IPS DF 6.9 (cell line): Measurements from ENCODE around the gene NAT14.

Source experiments
- DNase-seq: peaks from one replicate; pipeline ENCODE4 v3.0.0-alpha.2; 2013; ENCODE audit warnings: low read depth, low spot score
- H3K27ac ChIP-seq: one replicate; pipeline ENCODE4 v1.5.1; 2013; ENCODE audit warnings: low read length, control low read depth
- H3K27me3 ChIP-seq: 2 replicates; pipeline ENCODE4 v1.6.1; 2013; ENCODE audit warnings: mild to moderate bottlenecking, low read length; ENCODE audit not compliant: control insufficient read depth, insufficient read depth
- H3K36me3 ChIP-seq: 2 replicates; pipeline ENCODE4 v1.6.1; 2013; ENCODE audit warnings: low read length; ENCODE audit not compliant: control insufficient read depth, insufficient read depth
- H3K4me1 ChIP-seq: 2 replicates; pipeline ENCODE4 v1.6.1; 2013; ENCODE audit warnings: low read length; ENCODE audit not compliant: control insufficient read depth, insufficient read depth
- H3K4me3 ChIP-seq: 2 replicates; pipeline ENCODE4 v1.5.1; 2013; ENCODE audit warnings: mild to moderate bottlenecking, low read length
- H3K9me3 ChIP-seq: 2 replicates; pipeline ENCODE4 v1.6.1; 2013; ENCODE audit warnings: low read length, inconsistent platforms; ENCODE audit not compliant: control insufficient read depth, insufficient read depth
- WGBS: extraction: QIAGEN DNeasy Blood & Tissue Kit; methylation state at CpG from one replicate; pipeline ENCODE4 v1.1.7; 2013; ENCODE audit warnings: mixed read lengths, missing lambda C conversion rate; ENCODE audit not compliant: insufficient read length, insufficient coverage; 5-methylcytosine and 5-hydroxymethylcytosine counted together

Gene NAT14

DNA sequence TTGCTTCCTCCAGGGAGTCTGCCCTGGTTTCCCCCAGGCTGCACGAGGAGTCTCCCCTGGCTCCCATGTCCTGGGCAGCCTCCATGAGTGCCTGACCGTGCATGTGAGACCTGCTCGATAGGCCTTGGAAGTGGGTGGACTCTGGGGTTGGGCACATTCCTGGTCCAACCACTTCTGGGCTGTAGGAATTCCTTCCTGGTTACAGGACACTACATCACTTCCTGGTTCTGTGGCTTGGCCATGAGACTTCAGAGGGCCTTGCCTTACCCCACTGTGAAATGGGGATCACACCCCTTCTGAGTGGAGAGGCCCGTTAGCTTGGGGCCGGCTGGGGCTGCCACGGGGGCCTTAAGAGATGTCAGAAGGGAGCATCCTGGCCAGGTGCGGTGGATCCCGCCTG is 12.5 kb upstream of the NAT14 start:
- Histone ChIP-seq H3K9me3 (no peaks in the 10 kb centered on the region), H3K4me3 (no peak overlapping the region), H3K4me1 (peaks cover 2% of the 10 kb centered on the region; the same call in 1 of the 2 replicates), H3K27me3 (no peaks in the 10 kb centered on the region), H3K27ac (no peak overlapping the region), H3K36me3 (no peaks in the 10 kb centered on the region)
- no peak for DNase-seq
- no CpG with 5 or more reads among the region's 8 CpGs for WGBS

DNA sequence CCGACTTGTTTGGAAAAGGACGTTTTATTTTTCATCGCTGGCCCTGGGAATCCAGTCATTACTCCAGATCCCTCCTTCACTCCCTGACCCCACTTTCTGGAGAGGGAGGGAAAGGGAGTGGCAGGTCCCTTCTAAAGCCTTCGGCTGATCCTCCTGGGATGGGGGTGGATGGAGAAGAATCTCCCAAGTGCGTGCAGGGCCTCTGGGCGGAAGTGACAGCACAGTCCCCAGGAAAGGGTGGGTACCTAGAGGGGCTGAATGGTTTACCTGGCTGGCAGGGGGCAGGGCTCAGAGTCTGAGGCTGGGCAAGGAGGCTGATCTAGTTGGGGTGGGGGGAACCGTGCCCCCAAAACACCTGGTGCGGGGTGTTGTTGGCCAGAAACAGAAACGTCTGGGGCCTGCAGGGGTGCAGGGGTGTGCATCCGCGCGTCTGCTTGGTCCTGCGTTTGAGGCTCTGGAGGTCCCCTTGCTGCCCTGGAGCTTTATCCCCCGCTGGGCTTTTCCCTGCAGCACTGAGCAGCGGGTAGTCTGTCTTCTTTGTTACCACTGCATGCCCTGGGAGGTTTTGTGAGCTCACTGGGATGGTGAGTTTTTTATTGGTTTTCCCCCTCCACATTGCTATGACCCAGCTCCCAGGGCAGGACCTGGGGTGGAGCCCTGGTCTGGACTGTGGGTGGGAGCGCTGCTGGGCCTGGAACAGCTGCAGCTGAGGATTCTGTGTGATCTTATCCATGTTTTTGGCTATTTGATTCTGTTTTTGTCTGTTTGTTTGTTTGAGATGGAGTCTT is 11.6 kb upstream of the NAT14 start:
- Histone ChIP-seq H3K27ac (no peak overlapping the region), H3K9me3 (no peaks in the 10 kb centered on the region), H3K4me3 (no peak overlapping the region), H3K27me3 (no peaks in the 10 kb centered on the region), H3K4me1 (peaks cover 2% of the 10 kb centered on the region; the same call in 1 of the 2 replicates), H3K36me3 (no peaks in the 10 kb centered on the region)
- no CpG with 5 or more reads among the region's 16 CpGs for WGBS
- no peak for DNase-seq

DNA sequence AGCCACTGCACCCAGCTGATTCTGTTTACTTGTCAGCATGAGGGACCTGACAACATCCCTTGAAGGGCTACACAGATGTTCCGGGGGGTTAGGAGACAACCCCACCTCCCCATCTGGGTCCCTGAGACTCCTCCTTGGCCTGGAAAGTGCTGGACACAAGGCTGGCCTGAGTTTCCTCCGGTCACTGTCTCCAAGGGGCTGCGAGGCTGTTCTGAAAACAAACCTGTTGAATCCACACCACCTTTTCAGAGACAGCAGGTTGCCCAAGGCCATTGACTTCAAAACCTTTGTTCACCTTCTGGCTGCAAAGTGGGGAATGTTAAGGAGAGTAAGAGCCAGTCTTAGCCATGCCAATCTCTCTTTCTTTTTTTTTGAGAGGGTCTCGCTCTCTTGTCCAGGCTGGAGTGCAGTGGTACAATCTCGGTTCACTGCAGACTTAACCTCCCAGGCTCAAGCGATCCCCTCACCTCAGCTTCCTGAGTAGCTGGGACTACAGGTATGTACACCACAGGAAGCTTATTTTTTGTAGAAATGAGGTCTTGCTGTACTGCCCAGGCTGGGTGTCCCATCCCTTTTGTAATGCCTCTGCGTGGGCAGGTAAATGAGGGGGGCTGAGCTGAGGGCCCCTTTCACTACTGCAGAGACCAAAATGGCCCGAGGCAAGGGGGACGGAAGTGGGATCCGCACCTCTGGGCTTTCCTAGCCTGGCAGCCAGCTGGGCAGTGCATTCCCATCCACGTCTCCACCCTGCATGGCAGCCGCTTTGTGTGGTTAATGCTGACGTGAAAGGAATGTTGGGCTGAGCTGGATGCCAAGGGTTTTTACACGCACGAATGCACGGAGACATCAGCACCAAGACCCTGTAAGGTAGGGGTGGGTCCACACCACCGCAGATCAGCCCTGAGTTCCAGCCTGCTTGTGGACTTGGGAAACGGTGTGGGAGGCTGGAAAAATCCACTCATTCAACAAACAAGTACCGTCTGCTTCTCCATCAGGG is 10.4 kb upstream of the NAT14 start:
- H3K27me3 ChIP-seq: no peaks in the 10 kb centered on the region
- no peaks in the 10 kb centered on the region for H3K36me3 ChIP-seq
- no peak overlapping the region for H3K27ac ChIP-seq
- H3K4me3 ChIP-seq: no peak overlapping the region
- DNase-seq: no peak
- WGBS: no CpG with 5 or more reads among the region's 19 CpGs
- H3K9me3 ChIP-seq: no peaks in the 10 kb centered on the region
- H3K4me1 ChIP-seq: peaks cover 2% of the 10 kb centered on the region; the same call in 1 of the 2 replicates

DNA sequence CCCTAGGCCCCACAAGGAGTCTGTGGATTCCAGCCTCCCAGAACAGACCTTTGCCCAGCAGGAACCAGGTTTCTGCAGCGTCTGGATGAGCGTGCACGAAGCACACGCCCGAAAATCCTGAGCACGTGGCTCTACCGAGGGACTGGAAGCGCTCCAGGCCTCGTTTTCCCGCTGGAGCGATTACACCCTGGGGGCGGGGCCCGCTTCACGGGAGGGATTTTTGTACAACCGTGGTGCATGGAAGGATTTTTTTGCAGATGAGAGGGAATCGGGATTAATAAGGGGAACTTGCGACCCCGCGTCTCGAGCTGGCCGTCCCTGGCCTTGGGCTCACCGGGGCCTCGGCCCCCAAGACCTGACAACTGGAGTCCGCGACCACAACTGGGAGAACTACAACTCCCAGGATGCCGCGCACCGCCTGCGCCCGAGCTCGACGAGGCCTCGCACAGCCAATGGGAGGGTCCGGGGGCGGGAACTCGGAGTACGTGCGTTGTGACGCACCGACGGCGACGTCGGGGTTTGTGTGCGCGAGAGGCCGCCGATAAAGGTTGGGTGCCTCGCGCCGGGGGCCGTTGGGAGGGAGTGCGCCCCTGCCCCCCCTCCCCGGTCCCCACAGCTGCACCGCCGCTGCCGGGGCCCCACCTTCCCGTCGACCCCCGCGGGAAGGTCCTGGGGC is 8.8 kb upstream of the NAT14 start, which contains the start of gene ZNF628:
ZNF628 (plus strand) TSS at position 518 of the 676 bp plus-strand sequence. CDS start 3,294 bp downstream, outside the sequence.
- WGBS: no CpG with 5 or more reads among the region's 61 CpGs
- Histone ChIP-seq H3K36me3 (no peaks in the 10 kb centered on the region), H3K27me3 (no peaks in the 10 kb centered on the region), H3K4me1 (peaks cover 2% of the 10 kb centered on the region; the same call in 1 of the 2 replicates), H3K27ac (no peak within 1 kb of the TSS), H3K9me3 (no peaks in the 10 kb centered on the region), H3K4me3 (peak within 1 kb of the TSS; percentile 71; the same call in 1 of the 2 replicates)
- peak; percentile 91 for DNase-seq

DNA sequence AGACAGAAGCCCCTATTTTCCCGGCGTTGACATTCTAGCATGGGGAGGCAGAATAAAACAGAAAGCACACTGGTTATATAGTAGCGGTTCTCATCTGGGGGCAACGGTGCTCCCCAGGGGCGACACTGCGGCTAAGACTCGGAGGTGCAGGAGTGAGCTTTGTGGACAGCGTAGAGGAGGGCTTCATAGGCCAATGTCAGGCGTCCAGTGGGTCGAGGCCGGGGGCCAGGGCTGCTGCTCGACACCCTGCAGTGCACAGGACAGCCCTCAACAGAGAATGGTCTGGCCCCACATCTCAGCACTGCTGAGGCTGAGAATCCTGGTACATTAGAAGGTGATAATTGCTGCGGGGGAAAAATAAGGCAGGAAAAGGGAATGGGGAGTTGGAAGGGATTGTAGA is 7.1 kb upstream of the NAT14 start:
- 100% methylated on average over 1 of the region's 13 CpGs for WGBS
- H3K4me1 ChIP-seq: peaks cover 6% of the 10 kb centered on the region
- no peaks in the 10 kb centered on the region for H3K27me3 ChIP-seq
- no peak for DNase-seq
- H3K9me3 ChIP-seq: no peaks in the 10 kb centered on the region
- no peak overlapping the region for H3K4me3 ChIP-seq
- H3K36me3 ChIP-seq: peaks cover 5% of the 10 kb centered on the region; the same call in 1 of the 2 replicates
- H3K27ac ChIP-seq: no peak overlapping the region

DNA sequence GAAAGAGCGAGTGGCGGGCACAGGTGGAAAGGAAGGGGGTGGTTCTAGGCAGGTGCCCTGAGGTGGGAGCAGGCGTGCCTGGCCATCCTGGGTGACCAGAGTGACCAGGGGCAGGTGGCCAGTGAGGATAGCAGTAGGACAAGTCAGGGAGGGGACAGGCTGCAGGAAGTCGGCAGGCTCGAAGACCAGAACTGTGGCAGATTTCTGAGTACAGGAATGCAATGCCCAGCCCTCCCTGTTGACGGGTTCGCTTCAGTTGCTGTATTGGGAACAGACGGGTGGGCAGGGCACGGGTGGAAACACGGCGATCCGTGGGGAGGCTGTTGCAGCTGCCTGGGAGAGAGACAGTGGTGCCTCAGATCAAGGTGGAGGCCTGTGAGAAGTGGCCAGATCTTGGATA is 6.6 kb upstream of the NAT14 start:
- peaks cover 5% of the 10 kb centered on the region for H3K4me1 ChIP-seq
- H3K9me3 ChIP-seq: no peaks in the 10 kb centered on the region
- no peaks in the 10 kb centered on the region for H3K27me3 ChIP-seq
- H3K36me3 ChIP-seq: peaks cover 5% of the 10 kb centered on the region; the same call in 1 of the 2 replicates
- no peak overlapping the region for H3K27ac ChIP-seq
- WGBS: no CpG with 5 or more reads among the region's 12 CpGs
- no peak for DNase-seq
- H3K4me3 ChIP-seq: no peak overlapping the region

DNA sequence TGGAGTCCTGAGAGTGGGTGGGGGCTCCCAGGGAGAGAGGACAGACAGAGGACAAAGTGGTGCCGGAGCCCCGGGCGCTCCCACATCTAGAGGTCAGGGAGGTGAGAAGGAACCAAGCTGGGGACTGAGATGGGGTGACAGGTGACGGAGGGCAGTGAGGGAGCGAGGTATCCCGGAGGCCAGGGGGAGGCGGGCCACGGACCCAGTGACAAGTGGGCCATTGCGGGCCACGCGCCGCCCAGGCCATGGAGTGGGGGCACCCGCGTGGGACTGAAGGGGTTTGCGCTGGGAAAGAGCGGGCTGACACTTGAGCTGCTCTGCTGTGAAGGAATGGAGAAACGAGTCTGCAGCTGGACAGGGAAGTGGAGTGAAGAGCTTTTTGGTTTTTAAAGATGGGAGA is 5.9 kb upstream of the NAT14 start:
- WGBS: no CpG with 5 or more reads among the region's 17 CpGs
- peaks cover 5% of the 10 kb centered on the region; the same call in 1 of the 2 replicates for H3K36me3 ChIP-seq
- H3K27me3 ChIP-seq: no peaks in the 10 kb centered on the region
- H3K4me3 ChIP-seq: no peak overlapping the region
- DNase-seq: no peak
- no peaks in the 10 kb centered on the region for H3K9me3 ChIP-seq
- no peak overlapping the region for H3K27ac ChIP-seq
- peaks cover 6% of the 10 kb centered on the region for H3K4me1 ChIP-seq

DNA sequence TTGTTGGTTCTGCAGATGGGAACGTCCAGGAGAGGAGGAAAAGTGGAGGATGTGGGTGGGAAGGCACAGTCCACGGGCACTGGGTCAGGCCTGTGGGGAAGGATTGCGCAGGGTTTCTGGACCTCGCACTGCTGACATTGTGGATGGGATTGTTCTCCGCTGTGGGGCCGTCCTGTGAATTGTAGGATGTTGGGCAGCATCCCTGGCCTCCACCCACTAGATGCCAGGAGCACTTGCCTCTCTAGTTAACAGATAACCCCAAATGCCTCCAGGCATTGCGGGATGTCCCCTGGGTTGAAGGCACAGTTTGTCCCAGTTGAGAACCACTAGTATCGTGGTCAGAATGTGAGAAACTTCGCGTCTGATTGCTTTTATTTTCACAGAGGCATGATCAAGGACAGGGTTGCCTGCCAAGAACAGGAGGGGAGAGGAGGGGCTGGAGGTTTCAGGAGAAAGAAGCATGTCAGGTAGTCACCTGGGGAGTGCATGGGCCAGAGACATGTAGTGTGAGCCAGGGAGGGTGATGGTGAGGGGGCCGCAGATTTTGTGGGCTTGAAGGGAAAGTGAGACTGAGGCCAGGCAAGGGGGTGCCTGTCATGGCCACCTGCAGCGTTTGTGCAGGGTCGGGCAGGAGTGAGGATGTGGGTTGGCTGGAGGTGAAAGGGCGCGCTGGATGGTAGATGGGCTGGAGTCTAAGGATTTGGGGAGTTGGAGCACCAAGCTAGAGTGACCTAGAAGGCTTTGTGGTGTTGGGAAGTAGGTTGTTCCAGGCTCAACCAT is 5.3 kb upstream of the NAT14 start:
- Histone ChIP-seq H3K27me3 (no peaks in the 10 kb centered on the region), H3K4me1 (peaks cover 6% of the 10 kb centered on the region), H3K4me3 (no peak overlapping the region), H3K36me3 (peaks cover 5% of the 10 kb centered on the region; the same call in 1 of the 2 replicates), H3K9me3 (no peaks in the 10 kb centered on the region), H3K27ac (no peak overlapping the region)
- no CpG with 5 or more reads among the region's 15 CpGs for WGBS
- DNase-seq: no peak

DNA sequence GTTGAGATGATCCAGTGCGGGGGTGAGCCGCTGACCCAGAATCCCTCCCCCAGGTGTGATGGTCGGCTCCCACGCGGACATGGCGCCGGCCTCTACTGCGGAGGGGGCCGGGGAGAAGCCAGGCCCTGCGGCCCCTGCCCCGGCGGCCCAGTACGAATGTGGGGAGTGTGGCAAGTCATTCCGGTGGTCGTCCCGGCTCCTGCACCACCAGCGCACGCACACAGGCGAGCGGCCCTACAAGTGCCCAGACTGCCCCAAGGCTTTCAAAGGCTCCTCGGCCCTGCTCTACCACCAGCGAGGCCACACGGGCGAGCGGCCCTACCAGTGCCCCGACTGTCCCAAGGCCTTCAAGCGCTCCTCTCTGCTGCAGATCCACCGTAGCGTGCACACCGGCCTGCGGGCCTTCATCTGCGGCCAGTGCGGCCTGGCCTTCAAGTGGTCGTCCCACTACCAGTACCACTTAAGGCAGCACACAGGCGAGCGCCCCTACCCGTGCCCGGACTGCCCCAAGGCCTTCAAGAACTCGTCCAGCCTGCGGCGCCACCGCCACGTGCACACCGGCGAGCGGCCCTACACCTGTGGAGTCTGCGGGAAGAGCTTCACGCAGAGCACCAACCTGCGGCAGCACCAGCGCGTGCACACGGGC is 3.7 kb upstream of the NAT14 start:
- Histone ChIP-seq H3K9me3 (no peaks in the 10 kb centered on the region), H3K27ac (no peak overlapping the region), H3K4me1 (peaks cover 9% of the 10 kb centered on the region), H3K36me3 (peaks cover 5% of the 10 kb centered on the region; the same call in 1 of the 2 replicates), H3K27me3 (no peaks in the 10 kb centered on the region), H3K4me3 (no peak overlapping the region)
- WGBS: no CpG with 5 or more reads among the region's 52 CpGs
- DNase-seq: no peak
